Measurements from ENCODE around the gene NSD2. TPM values are rescaled to one million over a fixed set of nuclear protein-coding genes. Genes with fewer than 3 reads are reported as not detected.

The NSD2 gene
- polyA plus RNA-seq, 4 donors: 73.6 to 85.8 (median 81.7) TPM

GRCh38 chr4:1938027-1938426 lies 66.8 kb downstream of the NSD2 start:
- DNase-seq (ENCODE audit: low read depth in 4 of 4, low spot score in 3 of 4): no peak

- no peak for DNase-seq (ENCODE audit: low read depth in 4 of 4, low spot score in 3 of 4)
These were observed 68.7 kb downstream of the NSD2 start for GRCh38 chr4:1939664-1940509.

- no peak for DNase-seq (ENCODE audit: low read depth in 4 of 4, low spot score in 3 of 4)
These were observed 69.4 kb downstream of the NSD2 start for GRCh38 chr4:1940566-1940965.

GRCh38 chr4:1943928-1944327 lies 72.7 kb downstream of the NSD2 start:
- DNase-seq (ENCODE audit: low read depth in 4 of 4, low spot score in 3 of 4): no peak

GRCh38 chr4:1945124-1945895 lies 74.1 kb downstream of the NSD2 start:
- no peak for DNase-seq (ENCODE audit: low read depth in 4 of 4, low spot score in 3 of 4)

GRCh38 chr4:1945912-1946311 lies 74.7 kb downstream of the NSD2 start:
- no peak for DNase-seq (ENCODE audit: low read depth in 4 of 4, low spot score in 3 of 4)

GRCh38 chr4:1948232-1948631 lies 77.0 kb downstream of the NSD2 start:
- DNase-seq (ENCODE audit: low read depth in 4 of 4, low spot score in 3 of 4): no peak

- DNase-seq (ENCODE audit: low read depth in 4 of 4, low spot score in 3 of 4): no peak
These were observed 77.8 kb downstream of the NSD2 start for GRCh38 chr4:1948892-1949436.

- no peak for DNase-seq (ENCODE audit: low read depth in 4 of 4, low spot score in 3 of 4)
These were observed 79.2 kb downstream of the NSD2 start for GRCh38 chr4:1950369-1950768.

GRCh38 chr4:1952058-1952700 lies 81.0 kb downstream of the NSD2 start:
- DNase-seq (ENCODE audit: low read depth in 4 of 4, low spot score in 3 of 4): no peak

- DNase-seq (ENCODE audit: low read depth in 4 of 4, low spot score in 3 of 4): no peak
These were observed 81.5 kb downstream of the NSD2 start for GRCh38 chr4:1952719-1953118.

- no peak for DNase-seq (ENCODE audit: low read depth in 4 of 4, low spot score in 3 of 4)
These were observed 82.1 kb downstream of the NSD2 start for GRCh38 chr4:1953335-1953734.

GRCh38 chr4:1956631-1957030 lies 85.4 kb downstream of the NSD2 start:
- no peak for DNase-seq (ENCODE audit: low read depth in 4 of 4, low spot score in 3 of 4)

GRCh38 chr4:1958276-1959103 lies 87.3 kb downstream of the NSD2 start:
- DNase-seq (ENCODE audit: low read depth in 4 of 4, low spot score in 3 of 4): no peak

GRCh38 chr4:1959104-1959384 lies 87.9 kb downstream of the NSD2 start:
- no peak for DNase-seq (ENCODE audit: low read depth in 4 of 4, low spot score in 3 of 4)

- DNase-seq (ENCODE audit: low read depth in 4 of 4, low spot score in 3 of 4): no peak
These were observed 89.1 kb downstream of the NSD2 start for GRCh38 chr4:1960170-1960825.

- DNase-seq (ENCODE audit: low read depth in 4 of 4, low spot score in 3 of 4): no peak
These were observed 89.8 kb downstream of the NSD2 start for GRCh38 chr4:1961038-1961437.

GRCh38 chr4:1961563-1961962 lies 90.4 kb downstream of the NSD2 start:
- no peak for DNase-seq (ENCODE audit: low read depth in 4 of 4, low spot score in 3 of 4)

GRCh38 chr4:1962980-1963379 lies 91.8 kb downstream of the NSD2 start:
- no peak for DNase-seq (ENCODE audit: low read depth in 4 of 4, low spot score in 3 of 4)

GRCh38 chr4:1964443-1964842 lies 93.2 kb downstream of the NSD2 start:
- no peak for DNase-seq (ENCODE audit: low read depth in 4 of 4, low spot score in 3 of 4)

Measured in left renal pelvis (tissue), 4 donors.